Chondrocyte (in vitro differentiated cells): ENCODE measurements around the gene POLR2C. TPM values are rescaled to one million over a fixed set of nuclear protein-coding genes. Genes with fewer than 3 reads are reported as not detected.

ENCODE experiments used
- DNase-seq: peaks from one replicate; pipeline ENCODE4 v3.0.0; 2021; ENCODE audit warnings: mixed read lengths, low spot score
- H3K27ac Mint-ChIP-seq: one replicate; pipeline ENCODE4 v1.8.0; 2021; ENCODE audit warnings: mild to moderate bottlenecking, moderate library complexity, mixed read lengths; ENCODE audit not compliant: unreplicated experiment
- H3K27me3 Mint-ChIP-seq: 2 replicates; pipeline ENCODE4 v1.8.0; 2021; ENCODE audit warnings: low read depth, mixed read lengths
- H3K36me3 Mint-ChIP-seq: 2 replicates; pipeline ENCODE4 v1.8.0; 2021; ENCODE audit warnings: low read depth, mixed read lengths
- H3K4me1 Mint-ChIP-seq: 2 replicates; pipeline ENCODE4 v1.8.0; 2021; ENCODE audit warnings: low read depth, mild to moderate bottlenecking, mixed read lengths
- H3K4me3 Mint-ChIP-seq: one replicate; pipeline ENCODE4 v1.8.0; 2021; ENCODE audit warnings: mild to moderate bottlenecking, moderate library complexity, mixed read lengths; ENCODE audit not compliant: unreplicated experiment
- H3K9me3 Mint-ChIP-seq: 2 replicates; pipeline ENCODE4 v1.8.0; 2021; ENCODE audit warnings: low read depth, mixed read lengths
- CTCF ChIP-seq: fragments of 200-600 bp; sonication (generic); IDR thresholded peaks from 2 replicates; pipeline ENCODE4 v1.5.0; 2021; ENCODE audit warnings: antibody characterized with exemption, mild to moderate bottlenecking, moderate library complexity
- total RNA-seq: library from RNA; stranded (reverse); gene quantifications from 3 replicates; pipeline ENCODE4 v1.2.1, GENCODE V29; 2021

Gene POLR2C
- total RNA-seq, 1 donor from 2014 or later = 38.6 TPM

GRCh38 chr16:57476546-57477410, 14.3 kb downstream of the POLR2C start:
- H3K4me1 Mint-ChIP-seq = peaks cover 30% of the 10 kb centered on the region
- H3K9me3 Mint-ChIP-seq = no peaks in the 10 kb centered on the region
- H3K4me3 Mint-ChIP-seq = no peak overlapping the region
- TF ChIP-seq CTCF = no peak
- H3K27ac Mint-ChIP-seq = no peak overlapping the region
- no peak for DNase-seq
- no peaks in the 10 kb centered on the region for H3K27me3 Mint-ChIP-seq
- peaks cover 5% of the 10 kb centered on the region for H3K36me3 Mint-ChIP-seq

GRCh38 chr16:57477531-57478202, 15.2 kb downstream of the POLR2C start:
- peaks cover 27% of the 10 kb centered on the region for H3K4me1 Mint-ChIP-seq
- no peak overlapping the region for H3K4me3 Mint-ChIP-seq
- H3K27me3 Mint-ChIP-seq = no peaks in the 10 kb centered on the region
- peaks cover 2% of the 10 kb centered on the region for H3K36me3 Mint-ChIP-seq
- no peak for TF ChIP-seq CTCF
- H3K27ac Mint-ChIP-seq = no peak overlapping the region
- no peak for DNase-seq
- H3K9me3 Mint-ChIP-seq = no peaks in the 10 kb centered on the region

GRCh38 chr16:57478396-57479204, 16.1 kb downstream of the POLR2C start:
- Mint-ChIP-seq H3K27me3 (no peaks in the 10 kb centered on the region), H3K27ac (peak overlapping the region; percentile 43), H3K4me3 (peak overlapping the region; percentile 83), H3K4me1 (peaks cover 27% of the 10 kb centered on the region), H3K9me3 (no peaks in the 10 kb centered on the region), H3K36me3 (peaks cover 2% of the 10 kb centered on the region)
- DNase-seq = no peak
- TF ChIP-seq CTCF = no peak

- H3K27ac Mint-ChIP-seq = peak overlapping the region; percentile 53
- H3K4me1 Mint-ChIP-seq = peaks cover 27% of the 10 kb centered on the region
- no peaks in the 10 kb centered on the region for H3K27me3 Mint-ChIP-seq
- peak; percentile 11 for TF ChIP-seq CTCF
- no peaks in the 10 kb centered on the region for H3K9me3 Mint-ChIP-seq
- H3K4me3 Mint-ChIP-seq = peak overlapping the region; percentile 83
- H3K36me3 Mint-ChIP-seq = no peaks in the 10 kb centered on the region
- no peak for DNase-seq
Measured at GRCh38 chr16:57479205-57479975, 16.9 kb downstream of the POLR2C start.
